HG03159 (cell line): ENCODE results near the gene C4orf50.
"Not testable (repeated sequence)": the region's sequence is repeated elsewhere in the genome, so short reads cannot be mapped to it uniquely, and the experiment has no call there.

ENCODE experiments used
- ATAC-seq: cut with Tn5 transposase; IDR thresholded peaks from one replicate; pipeline ENCODE4 v1.9.1; 2021; ENCODE audit warnings: mild to moderate bottlenecking, moderate library complexity; ENCODE audit not compliant: unreplicated experiment

Gene C4orf50

DNA sequence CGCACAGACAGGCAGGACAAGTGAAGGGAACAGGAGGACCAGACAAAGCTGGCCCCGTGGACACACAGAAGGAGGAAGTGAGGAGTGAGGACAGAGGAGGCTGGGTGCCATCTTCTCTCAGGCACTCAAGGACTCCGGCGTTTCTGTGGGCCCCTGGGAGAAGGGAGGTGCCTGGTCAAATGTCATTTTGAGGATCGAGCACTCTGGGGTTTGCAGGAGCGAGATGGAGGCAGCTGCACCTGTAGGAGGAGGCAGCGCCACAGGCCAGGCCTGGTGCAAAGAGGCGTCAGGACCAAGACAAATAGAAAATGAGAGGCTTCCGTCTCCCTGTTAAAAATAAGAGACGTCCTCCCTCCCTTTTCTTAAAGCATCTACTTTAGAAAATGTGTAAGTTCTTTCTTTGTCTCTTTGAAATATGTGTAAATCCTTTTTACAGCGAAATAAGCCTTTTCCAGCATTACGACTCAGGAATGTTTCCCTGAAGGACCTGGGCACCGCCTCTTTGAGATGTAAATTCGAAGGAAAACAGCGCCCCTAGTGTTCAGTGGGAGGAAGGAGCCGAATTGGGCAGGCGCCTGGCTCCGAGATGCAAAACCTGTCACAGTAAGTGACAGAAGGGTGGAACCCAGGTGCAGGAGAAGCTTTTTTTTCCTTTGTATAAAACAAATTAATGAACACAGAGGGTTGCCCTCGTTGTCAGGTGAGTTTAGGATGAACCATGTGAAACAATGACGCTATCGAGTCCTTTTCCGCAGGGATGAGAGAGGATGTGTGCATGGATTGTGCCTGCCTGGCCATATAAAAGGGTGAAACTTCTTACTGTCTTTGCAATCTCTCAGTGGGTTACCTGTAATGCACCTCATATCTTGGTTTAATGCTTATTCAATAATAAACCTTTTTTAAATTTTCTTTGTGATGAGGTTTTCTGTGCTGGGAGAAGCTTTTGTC, 1.4 kb upstream of the C4orf50 start:
- ATAC-seq: no peak

DNA sequence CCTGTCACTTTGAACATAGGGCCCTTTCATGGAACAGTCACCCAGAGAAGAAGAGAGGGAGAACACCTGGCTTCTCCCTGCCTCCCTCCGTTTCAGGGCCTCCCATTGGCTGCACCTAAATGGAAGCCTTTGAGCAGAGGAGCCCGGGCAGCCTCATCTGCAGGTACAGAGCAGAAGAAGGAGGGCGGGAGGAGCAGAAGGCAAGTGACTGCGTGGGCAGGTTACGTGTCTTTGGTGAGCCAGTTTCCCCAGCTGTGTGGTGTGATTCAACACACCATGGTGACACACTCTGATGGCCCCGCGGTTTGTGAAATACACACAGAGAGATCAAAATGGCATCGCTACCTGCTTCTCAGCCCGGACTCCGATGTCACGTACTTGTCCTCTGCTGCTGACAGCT, 431 bp downstream of the C4orf50 start:
- no peak for ATAC-seq

DNA sequence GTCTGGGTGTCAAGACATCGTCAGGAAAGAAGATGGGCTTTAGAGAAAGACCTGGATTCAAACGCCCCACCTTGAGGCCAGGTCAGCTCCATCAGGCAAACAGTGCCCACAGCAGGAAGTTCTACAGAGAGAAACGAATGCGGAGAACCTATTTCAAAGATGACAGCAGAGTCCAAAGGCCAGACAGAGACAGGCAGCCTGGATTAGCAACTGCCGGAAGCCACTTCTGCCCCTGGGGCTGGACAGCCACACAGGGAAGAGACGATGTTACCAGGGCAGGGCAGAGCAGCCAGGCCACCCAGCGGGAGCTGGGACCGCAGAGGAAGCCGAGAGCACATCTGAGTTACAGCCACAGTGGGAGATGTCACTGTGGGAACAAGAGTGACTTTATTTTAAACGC, 1.2 kb downstream of the C4orf50 start:
- no peak for ATAC-seq

- ATAC-seq: no peak
These were observed 4.7 kb downstream of the C4orf50 start for GRCh38 chr4:6013564-6013963.

DNA sequence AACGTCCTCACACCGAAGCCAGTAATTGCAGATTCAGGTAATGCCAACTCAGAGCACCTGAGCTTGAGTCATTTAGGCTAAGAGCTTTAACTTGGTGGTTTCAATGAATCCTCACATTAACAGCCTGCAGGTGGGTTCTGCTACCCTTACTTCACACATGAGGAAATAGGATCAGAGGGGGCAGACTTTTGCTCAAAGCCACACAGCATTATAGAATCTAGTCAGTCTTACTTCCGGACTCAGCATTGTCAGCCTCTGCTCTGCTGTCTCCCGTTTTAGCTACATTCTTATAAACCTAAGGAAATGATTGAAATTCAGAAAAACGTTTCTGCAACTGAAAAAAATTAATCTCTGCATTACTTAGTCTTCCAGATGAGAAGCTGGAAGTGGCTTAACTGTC, 6.0 kb downstream of the C4orf50 start:
- no peak for ATAC-seq

GRCh38 chr4:6011686-6012085, 6.5 kb downstream of the C4orf50 start:
- ATAC-seq: no peak

DNA sequence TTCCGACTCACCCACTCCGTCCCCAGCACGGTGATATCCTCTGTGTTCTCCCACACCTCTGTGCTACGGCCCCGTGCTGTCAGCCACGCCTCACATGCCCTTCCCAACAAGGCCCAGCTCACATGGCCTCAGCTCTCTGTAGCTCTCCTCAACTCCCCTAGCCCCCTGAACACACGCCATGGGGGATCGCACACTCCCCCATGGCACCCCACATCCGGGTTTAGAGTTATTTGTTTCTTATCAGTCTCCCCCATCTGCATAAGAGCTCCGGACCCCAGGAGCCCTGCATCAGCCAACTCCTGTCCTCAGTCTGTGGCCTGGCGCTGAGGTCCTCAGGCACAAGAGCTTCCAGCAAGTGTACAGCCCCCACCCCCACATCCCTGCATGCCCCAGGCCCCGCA, 7.0 kb downstream of the C4orf50 start:
- ATAC-seq: no peak

DNA sequence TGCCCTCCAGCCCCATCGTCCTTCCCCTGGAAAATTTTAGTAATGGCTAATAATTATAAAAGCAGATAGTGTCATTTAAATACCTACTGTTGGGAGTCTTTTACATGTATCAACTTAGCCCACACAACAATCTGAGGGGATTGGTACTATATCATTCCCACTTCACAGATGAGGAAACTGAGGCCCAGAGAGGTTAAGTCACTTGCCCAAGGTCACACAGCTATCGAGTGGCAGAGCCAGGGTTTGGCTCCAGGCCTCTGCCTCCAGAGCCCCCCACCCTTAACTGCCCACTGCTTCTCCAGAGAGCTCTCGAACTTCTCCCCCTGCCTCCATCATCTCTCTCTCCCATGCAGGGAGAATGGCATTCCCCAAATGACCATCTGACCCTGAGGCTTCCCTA, 7.4 kb downstream of the C4orf50 start:
- no peak for ATAC-seq

GRCh38 chr4:6009452-6009851, 8.8 kb downstream of the C4orf50 start:
- ATAC-seq: no peak

DNA sequence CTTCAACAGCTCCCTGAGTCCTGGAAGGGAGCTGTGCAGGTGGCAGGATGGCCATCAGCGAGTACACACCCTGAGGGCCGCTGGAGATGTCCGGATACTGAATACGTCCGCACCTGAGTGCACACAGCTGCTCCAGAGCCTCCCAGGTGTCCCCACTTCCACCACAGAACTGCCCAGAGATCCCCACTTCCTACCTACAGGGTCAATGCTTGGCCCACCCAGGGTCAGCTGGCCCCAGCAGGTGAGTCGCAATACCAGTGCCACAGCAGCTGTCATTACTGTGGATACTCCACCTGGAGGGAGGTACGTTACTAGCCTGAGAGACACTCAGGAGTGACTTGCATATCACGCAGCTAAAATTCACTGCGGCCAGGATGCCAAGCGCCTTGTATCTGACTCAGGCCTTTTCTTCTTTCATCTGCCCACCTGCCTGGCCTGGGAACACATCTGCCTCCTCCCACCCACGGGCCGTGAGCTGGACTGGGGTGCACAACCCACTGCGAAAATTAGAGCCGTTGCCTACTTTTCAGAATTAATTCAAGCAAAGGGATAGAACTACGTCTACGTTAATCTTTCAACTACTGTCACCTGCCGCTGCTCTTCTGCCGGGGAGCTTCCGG, 9.4 kb downstream of the C4orf50 start:
- no peak for ATAC-seq

DNA sequence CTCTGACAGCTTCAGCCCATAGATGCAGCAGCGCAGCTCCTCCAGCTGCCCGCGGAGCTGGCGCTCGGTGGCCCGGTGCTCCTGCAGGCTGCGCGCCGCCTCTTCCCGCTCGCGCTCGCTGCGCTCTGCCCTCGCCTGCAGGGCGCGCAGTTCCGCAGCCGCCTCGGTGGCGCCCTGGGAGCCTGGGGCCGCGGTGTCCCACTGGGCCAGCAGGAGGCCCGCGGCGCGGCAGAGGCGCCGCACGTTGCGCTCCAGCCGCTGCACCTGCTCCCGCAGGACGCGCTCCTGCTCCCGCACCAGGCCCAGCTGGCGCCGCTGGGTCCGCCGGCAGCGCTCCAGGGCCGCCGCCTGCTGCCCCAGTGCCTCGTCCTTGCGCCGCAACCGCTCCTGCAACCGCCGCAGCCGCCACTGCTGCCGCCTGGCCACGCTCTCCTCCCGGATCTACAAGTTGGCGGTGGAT, 10.1 kb downstream of the C4orf50 start:
- no peak for ATAC-seq

DNA sequence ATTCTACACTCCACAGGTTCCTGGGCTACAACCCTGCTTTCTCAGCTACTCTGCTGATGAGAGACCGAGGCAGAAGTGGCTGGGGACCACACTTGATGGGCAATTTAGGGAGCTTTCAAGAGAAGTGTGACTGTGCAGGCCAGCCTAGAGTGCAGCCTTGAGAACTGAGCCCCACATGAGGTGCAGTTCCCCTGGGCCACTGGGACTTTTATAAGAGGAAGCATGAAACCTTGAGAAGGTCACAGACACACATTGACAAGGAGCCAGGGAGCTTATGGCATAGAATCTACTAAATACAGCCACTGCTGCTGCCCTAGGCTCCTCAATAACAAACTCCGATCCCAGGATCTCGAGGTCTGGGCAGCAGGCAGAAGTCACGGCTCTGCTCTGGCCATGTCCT, 13.1 kb downstream of the C4orf50 start:
- no peak for ATAC-seq

- not testable (repeated sequence) for ATAC-seq
These were observed 14.7 kb downstream of the C4orf50 start for GRCh38 chr4:6003485-6003884.

DNA sequence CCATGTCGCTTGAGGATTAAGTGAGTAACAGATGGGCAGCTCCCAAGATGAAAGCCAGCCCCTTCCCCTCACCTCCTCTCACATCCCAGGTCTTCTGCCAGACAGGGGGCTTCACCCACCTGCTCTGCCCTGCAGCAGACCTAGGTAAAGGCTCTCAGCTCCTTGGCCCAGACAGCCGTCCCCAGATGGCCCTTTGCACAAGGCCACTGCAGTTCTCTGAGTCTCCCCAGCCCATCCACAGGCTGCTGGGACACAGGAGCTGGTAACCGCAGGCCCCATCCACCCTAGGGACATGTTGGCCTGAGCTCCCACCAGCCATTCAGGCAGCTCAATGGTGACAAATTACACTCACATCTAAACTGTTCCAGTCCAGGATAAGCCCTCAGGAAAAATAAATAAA, 15.3 kb downstream of the C4orf50 start:
- no peak for ATAC-seq

DNA sequence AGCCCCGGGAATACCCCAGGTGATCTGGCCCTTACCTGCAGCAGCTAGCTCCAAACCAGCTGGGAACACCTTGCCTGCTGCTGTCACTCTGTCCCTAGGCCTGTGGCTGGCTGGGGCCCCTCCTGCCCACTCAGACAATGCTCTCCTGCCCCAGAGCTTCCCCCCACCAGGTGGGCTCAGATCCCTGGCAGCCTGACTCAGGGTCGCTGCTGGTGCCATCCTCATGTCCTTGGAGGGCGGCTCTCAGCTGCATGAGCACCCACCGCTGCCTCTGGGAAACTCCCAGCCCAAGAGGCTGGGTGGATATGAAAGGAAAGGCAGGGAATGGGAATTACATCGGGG, 15.8 kb downstream of the C4orf50 start:
- ATAC-seq: no peak

DNA sequence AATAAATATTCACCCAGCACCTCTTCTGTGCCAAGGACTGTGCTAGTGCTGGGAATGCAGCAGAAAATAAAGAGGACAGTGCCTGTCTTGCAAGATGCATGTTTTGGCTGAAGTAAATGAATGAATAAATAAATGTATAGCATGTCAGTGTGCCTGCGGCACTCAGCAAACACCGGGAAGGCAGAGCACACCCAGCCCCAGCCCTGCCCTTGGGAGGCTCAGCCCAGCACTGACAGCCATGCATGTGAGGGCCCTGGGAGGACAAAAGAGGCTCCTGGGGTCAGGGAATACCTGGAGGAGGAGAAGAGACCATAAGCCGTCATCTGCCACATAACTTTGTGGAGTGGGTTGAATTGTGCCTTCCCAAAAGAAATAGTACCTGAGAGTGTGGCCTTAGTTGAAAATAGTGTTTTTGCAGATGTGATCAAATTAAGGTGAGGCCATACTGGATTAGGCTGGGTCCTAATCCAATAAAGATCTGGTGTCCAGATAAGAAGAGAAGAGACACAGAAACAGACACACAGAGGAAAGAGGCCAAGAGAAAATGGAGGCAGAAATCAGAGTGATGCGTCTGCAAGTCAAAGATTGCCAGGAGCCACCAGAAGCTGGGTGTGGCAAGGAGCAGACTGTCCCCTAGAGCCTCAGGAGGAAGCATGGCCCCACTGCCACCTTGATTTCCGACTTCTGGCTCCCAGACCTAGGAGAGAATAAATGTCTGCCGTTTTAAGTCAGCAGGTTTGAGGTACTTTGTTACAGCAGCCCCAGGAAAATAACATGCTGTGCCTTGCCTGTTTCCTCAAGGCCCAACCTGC, 16.3 kb downstream of the C4orf50 start:
- no peak for ATAC-seq

DNA sequence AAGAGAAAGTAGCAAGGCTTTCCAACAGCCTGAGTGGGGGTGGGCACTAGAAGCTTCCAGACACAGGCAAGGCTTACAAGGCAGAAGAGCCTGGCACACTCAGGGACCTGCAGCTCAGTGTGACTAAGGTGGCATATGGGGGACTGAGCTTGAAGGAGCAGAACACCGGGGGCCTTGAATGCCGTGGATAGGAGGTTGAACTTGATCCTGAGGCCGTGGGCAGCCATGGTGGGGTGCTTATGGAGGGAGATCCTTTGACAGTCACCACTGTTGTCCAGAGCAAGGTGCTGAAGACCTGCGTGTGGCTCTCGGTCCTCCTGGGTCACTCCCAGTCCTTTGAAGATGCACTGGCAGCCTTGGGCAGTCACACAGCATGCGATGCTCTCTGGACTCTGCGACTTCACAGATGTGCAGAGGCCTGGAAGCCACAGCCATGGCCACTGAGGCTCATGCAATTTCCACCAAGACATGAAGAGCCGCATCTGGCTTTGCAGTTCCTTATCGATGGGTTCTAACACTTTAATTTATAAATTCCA, 18.3 kb downstream of the C4orf50 start:
- no peak for ATAC-seq

DNA sequence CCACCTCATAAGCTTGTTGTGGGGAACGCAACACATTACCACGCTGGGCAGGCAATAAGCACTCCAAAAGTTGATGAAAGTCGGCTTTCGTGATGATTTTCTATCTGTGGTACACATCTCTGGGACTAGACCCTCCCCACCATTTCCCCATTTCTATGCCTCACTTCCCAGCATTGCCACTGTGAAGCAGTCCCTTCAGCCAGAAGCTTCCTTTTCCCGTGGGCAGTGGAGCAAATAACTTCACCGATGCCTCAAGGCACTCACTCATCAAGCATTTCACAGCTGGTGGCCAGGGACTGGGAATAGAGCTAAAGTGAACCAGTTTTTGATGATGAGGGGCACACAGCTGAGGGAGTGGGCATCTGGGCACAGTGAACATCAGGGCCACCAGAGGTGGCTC, 18.9 kb downstream of the C4orf50 start:
- no peak for ATAC-seq

DNA sequence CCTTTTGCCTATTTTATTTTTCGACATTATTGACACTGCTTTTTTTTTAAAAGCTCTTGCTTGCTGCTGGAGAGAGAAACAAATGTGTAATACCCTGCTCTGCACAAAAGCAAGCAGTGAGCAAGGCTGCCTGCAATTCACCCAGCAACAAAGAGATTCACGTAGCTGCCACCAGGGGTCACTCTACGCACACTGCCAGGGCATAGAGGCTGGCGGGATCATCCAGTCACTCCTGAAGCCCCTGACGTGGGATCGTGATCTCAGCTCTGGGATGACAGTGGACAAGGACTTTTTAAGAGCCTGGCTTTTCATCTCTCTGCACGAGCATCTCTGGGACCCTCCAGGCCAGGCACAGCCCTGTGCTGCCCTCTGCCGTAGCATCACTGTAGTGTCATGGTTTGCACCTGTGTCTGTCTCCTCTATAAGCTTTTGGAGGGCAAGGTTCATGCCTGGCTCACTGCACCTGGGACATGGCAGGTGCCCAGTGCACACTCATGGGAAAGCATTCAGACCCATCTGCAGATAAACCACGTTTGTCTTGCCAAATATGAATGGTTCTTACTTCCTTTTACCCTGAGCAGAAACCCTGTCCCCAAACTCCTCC, 19.8 kb downstream of the C4orf50 start:
- ATAC-seq: peak; percentile 74

DNA sequence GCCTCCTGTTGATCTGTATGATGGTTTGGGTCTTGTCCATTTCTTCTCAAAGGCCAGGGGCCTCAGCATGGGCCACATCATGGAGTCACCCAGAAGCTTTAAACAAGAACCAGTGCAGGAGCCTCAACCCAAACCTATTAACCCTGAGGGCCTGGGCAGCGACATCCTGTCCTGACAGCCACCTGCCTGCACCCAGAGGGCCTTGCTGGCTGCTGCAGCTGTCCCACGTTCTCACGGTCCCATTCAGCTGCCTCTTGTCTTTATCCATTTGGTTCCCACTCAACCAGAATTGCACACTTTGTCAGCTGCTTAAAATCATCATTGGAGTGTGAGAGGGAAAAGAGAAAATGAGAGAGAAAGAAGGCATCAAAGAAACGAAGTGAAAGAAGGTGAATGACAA, 21.6 kb downstream of the C4orf50 start:
- no peak for ATAC-seq
